ENCODE measurements around the gene NR2F1-AS1. TPM values are rescaled to one million over a fixed set of nuclear protein-coding genes. Genes with fewer than 3 reads are reported as not detected.

Gene NR2F1-AS1
- total RNA-seq, 1 donor from 2014 or later = not detected

DNA sequence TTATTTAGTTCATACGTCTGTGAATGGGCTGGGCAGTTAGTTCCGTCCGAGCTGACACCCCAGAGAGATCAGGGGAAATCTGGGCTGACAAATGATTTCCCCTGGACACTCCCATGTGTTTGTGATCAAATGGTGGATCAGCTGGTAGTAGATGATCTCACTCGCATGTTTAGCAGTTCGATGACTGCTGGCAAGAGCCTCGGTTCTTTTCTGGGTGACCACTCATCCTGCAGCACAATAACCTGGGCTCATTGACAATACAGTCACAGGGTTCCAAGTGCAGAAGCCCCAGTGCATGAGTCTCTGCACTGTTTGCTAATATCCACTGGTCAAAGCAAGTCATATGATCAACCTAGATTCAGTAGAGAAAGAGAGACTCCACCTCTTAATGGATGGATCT lies 155.9 kb downstream of the NR2F1-AS1 start:
- CTCF ChIA-PET = no interaction called here
- no peak overlapping the region for H3K27ac Mint-ChIP-seq
- H3K4me3 Mint-ChIP-seq = no peak overlapping the region
- POLR2A ChIA-PET = no interaction called here
- TF ChIP-seq, protein P1, sequence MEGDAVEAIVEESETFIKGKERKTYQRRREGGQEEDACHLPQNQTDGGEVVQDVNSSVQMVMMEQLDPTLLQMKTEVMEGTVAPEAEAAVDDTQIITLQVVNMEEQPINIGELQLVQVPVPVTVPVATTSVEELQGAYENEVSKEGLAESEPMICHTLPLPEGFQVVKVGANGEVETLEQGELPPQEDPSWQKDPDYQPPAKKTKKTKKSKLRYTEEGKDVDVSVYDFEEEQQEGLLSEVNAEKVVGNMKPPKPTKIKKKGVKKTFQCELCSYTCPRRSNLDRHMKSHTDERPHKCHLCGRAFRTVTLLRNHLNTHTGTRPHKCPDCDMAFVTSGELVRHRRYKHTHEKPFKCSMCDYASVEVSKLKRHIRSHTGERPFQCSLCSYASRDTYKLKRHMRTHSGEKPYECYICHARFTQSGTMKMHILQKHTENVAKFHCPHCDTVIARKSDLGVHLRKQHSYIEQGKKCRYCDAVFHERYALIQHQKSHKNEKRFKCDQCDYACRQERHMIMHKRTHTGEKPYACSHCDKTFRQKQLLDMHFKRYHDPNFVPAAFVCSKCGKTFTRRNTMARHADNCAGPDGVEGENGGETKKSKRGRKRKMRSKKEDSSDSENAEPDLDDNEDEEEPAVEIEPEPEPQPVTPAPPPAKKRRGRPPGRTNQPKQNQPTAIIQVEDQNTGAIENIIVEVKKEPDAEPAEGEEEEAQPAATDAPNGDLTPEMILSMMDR (IDR thresholded peaks at IDR 0.05) = no peak
- no peaks in the 10 kb centered on the region for H3K36me3 Mint-ChIP-seq (ENCODE audit: low read depth)
- intact Hi-C loops (cut with micrococcal nuclease) = no loop called here
- H3K27me3 Mint-ChIP-seq = peaks cover 2% of the 10 kb centered on the region
- ATAC-seq (ENCODE audit: low read depth) = no peak
- DNase-seq = no peak
- no peaks in the 10 kb centered on the region for H3K4me1 Mint-ChIP-seq
- no peaks in the 10 kb centered on the region for H3K9me3 Mint-ChIP-seq

DNA sequence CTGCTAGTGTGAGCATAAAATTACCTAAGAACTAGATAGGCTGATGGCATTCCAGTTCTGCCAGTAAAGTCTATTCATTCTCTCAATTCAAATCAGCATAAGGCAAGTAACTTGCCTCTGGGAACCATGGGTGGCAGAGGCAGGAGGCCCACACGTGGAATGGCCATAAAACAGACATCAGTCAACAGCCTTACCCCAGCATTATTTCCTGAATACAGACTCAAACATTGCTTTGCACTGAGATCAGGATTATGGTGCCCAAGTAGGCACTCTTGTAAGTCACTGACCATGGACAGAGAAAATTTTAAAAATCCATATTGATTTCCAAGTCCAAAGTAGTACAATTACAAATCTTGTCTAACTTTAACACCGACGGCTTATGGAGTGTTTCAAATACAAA lies 157.7 kb downstream of the NR2F1-AS1 start:
- H3K9me3 Mint-ChIP-seq = no peaks in the 10 kb centered on the region
- TF ChIP-seq, protein P1 (IDR thresholded peaks at IDR 0.05) = no peak
- H3K27me3 Mint-ChIP-seq = peaks cover 2% of the 10 kb centered on the region
- DNase-seq = no peak
- H3K27ac Mint-ChIP-seq = no peak overlapping the region
- H3K4me1 Mint-ChIP-seq = no peaks in the 10 kb centered on the region
- H3K4me3 Mint-ChIP-seq = no peak overlapping the region
- intact Hi-C loops (cut with micrococcal nuclease) = no loop called here
- ATAC-seq (ENCODE audit: low read depth) = no peak
- no peaks in the 10 kb centered on the region for H3K36me3 Mint-ChIP-seq (ENCODE audit: low read depth)
- ChIA-PET POLR2A (no interaction called here), CTCF (no interaction called here)

DNA sequence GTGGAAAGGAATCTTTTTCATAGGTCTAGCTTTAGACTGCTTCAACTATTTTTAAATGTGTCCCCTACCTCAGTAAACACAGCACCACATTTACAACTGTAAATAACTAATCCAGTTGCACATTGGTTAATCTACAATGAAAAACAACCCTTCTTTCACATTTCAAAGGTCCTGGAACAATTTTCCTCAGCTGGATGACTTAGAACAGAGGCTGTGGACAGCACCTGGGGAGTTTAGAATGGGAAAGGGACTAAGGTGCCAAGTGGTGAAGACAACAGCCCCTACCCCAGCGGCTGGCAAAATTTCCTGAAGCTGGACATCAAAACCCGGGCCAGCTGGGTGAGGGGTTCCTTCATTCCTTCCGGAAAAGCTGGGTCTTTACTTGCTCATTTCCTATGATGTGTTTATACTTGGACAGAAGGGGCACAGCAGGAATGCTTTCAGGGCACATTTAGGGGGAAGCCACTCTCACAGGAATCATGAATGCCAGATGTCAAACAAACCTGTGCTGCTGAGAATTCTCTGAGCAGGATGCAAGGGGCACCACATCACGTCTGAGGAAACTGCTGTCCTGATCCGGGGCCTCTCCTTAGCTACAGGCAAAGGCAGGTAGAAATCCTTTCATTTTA lies 158.3 kb downstream of the NR2F1-AS1 start:
- Mint-ChIP-seq H3K4me3 (no peak overlapping the region), H3K27ac (no peak overlapping the region), H3K4me1 (no peaks in the 10 kb centered on the region), H3K27me3 (peaks cover 2% of the 10 kb centered on the region), H3K36me3 (ENCODE audit: low read depth) (no peaks in the 10 kb centered on the region), H3K9me3 (no peaks in the 10 kb centered on the region)
- CTCF ChIA-PET = no interaction called here
- intact Hi-C loops (cut with micrococcal nuclease) = no loop called here
- DNase-seq (no peak), ATAC-seq (ENCODE audit: low read depth) (no peak)
- TF ChIP-seq, protein P1 (IDR thresholded peaks at IDR 0.05) = no peak
- POLR2A ChIA-PET = no interaction called here

DNA sequence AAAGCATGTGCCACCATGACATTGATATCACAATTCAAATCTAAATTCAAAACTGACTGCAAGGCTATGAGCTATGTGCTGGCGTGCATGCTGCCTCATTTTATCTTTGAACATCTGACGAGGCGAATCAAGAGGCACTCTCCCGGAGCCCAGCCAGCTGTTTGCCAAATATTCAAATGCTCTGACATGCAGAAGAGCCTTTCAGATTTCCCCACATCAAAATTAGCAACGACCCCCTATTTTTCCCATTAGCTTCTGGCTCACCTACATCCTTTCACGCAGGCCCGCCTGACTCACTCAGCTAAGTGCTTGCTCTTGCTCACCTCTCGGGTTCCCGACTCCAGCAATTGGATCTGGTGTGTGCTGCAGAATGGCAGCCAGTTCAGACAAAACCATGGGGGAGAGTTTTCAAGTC lies 159.0 kb downstream of the NR2F1-AS1 start:
- TF ChIP-seq, protein P1 (IDR thresholded peaks at IDR 0.05) = no peak
- ChIA-PET CTCF (no interaction called here), POLR2A (no interaction called here)
- H3K36me3 Mint-ChIP-seq (ENCODE audit: low read depth) = no peaks in the 10 kb centered on the region
- no peaks in the 10 kb centered on the region for H3K9me3 Mint-ChIP-seq
- intact Hi-C loops (cut with micrococcal nuclease) = no loop called here
- DNase-seq = no peak
- peaks cover 2% of the 10 kb centered on the region for H3K27me3 Mint-ChIP-seq
- no peak overlapping the region for H3K4me3 Mint-ChIP-seq
- no peak overlapping the region for H3K27ac Mint-ChIP-seq
- no peaks in the 10 kb centered on the region for H3K4me1 Mint-ChIP-seq
- no peak for ATAC-seq (ENCODE audit: low read depth)

DNA sequence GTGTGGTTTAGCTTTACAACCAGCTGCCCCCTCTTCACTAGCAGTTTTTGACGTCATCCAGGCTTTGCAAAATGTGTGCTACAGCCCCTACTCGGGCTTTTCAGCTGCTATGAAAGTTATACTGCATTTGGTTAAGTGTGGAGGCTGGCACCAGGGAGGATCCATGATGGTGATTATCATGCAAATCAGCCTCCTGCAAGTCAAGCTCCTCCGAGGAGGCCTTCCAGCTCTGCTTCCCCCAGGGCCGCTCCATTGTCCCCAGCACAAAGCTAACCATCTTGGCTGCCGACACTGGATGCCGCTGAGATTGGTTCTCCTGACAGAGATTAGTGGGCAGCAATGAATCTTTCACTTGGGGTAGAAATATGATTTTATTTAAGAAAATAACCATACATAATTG lies 159.6 kb downstream of the NR2F1-AS1 start:
- TF ChIP-seq, protein P1 (IDR thresholded peaks at IDR 0.05) = no peak
- ChIA-PET CTCF (no interaction called here), POLR2A (no interaction called here)
- no peak for ATAC-seq (ENCODE audit: low read depth)
- Mint-ChIP-seq H3K9me3 (no peaks in the 10 kb centered on the region), H3K4me3 (no peak overlapping the region), H3K4me1 (no peaks in the 10 kb centered on the region), H3K27ac (no peak overlapping the region), H3K27me3 (peaks cover under 1% of the 10 kb centered on the region), H3K36me3 (ENCODE audit: low read depth) (no peaks in the 10 kb centered on the region)
- no peak for DNase-seq
- intact Hi-C loops (cut with micrococcal nuclease) = no loop called here

All from activated B cell treated with CpG ODN at 0.5 μM for 24 hours (primary cell).